Sigmoid colon (tissue), 7 donors: ENCODE data around the gene SND1. TPM values are rescaled to one million over a fixed set of nuclear protein-coding genes. Genes with fewer than 3 reads are reported as not detected.

Experiments used
- DNase-seq: peaks from one replicate; pipeline ENCODE4 v3.0.0-alpha.2; 2019
- H3K27ac ChIP-seq, 4 donors: fragments of 200-600 bp; sonication (generic); one replicate each; pipeline ENCODE4 v1.5.1; 2016 to 2019; ENCODE audit warnings: mild to moderate bottlenecking in 1 of 4
- H3K27me3 ChIP-seq, 3 donors: fragments of 200-600 bp; sonication (generic); one replicate each; pipeline ENCODE4 v1.5.1; 2019; ENCODE audit warnings: mild to moderate bottlenecking in 1 of 3
- H3K36me3 ChIP-seq, 4 donors: fragments of 200-600 bp; sonication (generic); one replicate each; pipeline ENCODE4 v1.5.1; 2016 to 2019
- H3K4me1 ChIP-seq, 4 donors: fragments of 200-600 bp; sonication (generic); one replicate each; pipeline ENCODE4 v1.5.1; 2017 to 2019
- H3K4me3 ChIP-seq, 4 donors: fragments of 200-600 bp; sonication (generic); one replicate each; pipeline ENCODE4 v1.5.1; 2017 to 2019; ENCODE audit warnings: mild to moderate bottlenecking in 2 of 4, moderate library complexity in 1 of 4
- H3K9me3 ChIP-seq, 4 donors: fragments of 200-600 bp in 3 of 4; sonication (generic) in 3 of 4; one replicate each; pipeline versions ENCODE4 v1.5.1 to v1.6.1; 2013 to 2019
- EP300 ChIP-seq, 4 donors: sonication (generic); formaldehyde crosslinking; IDR thresholded peaks; one replicate each; pipeline ENCODE4 v1.6.1; 2017; ENCODE audit warnings: antibody characterized with exemption in 4 of 4
- POLR2A ChIP-seq, 2 donors: fragments of 450-650 bp; IDR thresholded peaks; one replicate each; pipeline ENCODE4 v1.6.1; 2016; ENCODE audit warnings: antibody characterized with exemption in 2 of 2, mild to moderate bottlenecking in 2 of 2, moderate library complexity in 2 of 2
- POLR2AphosphoS5 ChIP-seq, 4 donors: sonication (generic); formaldehyde crosslinking; IDR thresholded peaks; one replicate each; pipeline ENCODE4 v1.6.1; 2017; ENCODE audit warnings: antibody characterized with exemption in 4 of 4
- WGBS, 2 donors: extraction: QIAGEN DNeasy Blood & Tissue Kit; methylation state at CpG; one replicate each; pipeline ENCODE4 v1.1.7; 2013; 5-methylcytosine and 5-hydroxymethylcytosine counted together
- intact Hi-C: fragments of 100-400 bp; cut with DNase I; formaldehyde crosslinking; loops from one replicate; pipeline ENCODE4 v1.15.1; 2023
- polyA plus RNA-seq, 3 donors: library from polyadenylated mRNA; stranded (reverse); fragments of 200-250 nt; gene quantifications; one replicate each; pipeline ENCODE4 v1.2.3, GENCODE V29; 2013
- total RNA-seq, 4 donors: library from RNA; depleted of rRNA; stranded (reverse); fragments of >200 nt; gene quantifications; one replicate each; pipeline ENCODE4 v1.1.0, GENCODE V29; 2016
- TF ChIP-seq, protein P1 (sequence below), 4 experiments: fragments of 450-650 bp in 3 of 4; fragments of 200-600 bp in 1 of 4; IDR thresholded peaks; one replicate each; pipeline ENCODE4 v1.5.1; 2016 to 2019; ENCODE audit warnings: antibody characterized with exemption in 4 of 4, mild to moderate bottlenecking in 3 of 4, moderate library complexity in 2 of 4
- donor health status: healthy with polysubstance abuse.
- donor health status: Bipolar disorder and iron deficiency.
- donor health status: healthy.

SND1 gene
- total and polyA plus RNA-seq, 7 donors = 30.6 to 93.4 (median 71.3) TPM

- 86 to 91% methylated on average over 1 of the region's 1 CpG for WGBS, 2 donors
- no peaks in the 10 kb centered on the region for H3K9me3 ChIP-seq
- no peaks in the 10 kb centered on the region for H3K36me3 ChIP-seq
- no peak for TF ChIP-seq POLR2AphosphoS5 (IDR thresholded peaks at IDR 0.05)
- no peak for TF ChIP-seq EP300 (IDR thresholded peaks at IDR 0.05)
- no peak for TF ChIP-seq POLR2A (IDR thresholded peaks at IDR 0.05)
- TF ChIP-seq, protein P1, sequence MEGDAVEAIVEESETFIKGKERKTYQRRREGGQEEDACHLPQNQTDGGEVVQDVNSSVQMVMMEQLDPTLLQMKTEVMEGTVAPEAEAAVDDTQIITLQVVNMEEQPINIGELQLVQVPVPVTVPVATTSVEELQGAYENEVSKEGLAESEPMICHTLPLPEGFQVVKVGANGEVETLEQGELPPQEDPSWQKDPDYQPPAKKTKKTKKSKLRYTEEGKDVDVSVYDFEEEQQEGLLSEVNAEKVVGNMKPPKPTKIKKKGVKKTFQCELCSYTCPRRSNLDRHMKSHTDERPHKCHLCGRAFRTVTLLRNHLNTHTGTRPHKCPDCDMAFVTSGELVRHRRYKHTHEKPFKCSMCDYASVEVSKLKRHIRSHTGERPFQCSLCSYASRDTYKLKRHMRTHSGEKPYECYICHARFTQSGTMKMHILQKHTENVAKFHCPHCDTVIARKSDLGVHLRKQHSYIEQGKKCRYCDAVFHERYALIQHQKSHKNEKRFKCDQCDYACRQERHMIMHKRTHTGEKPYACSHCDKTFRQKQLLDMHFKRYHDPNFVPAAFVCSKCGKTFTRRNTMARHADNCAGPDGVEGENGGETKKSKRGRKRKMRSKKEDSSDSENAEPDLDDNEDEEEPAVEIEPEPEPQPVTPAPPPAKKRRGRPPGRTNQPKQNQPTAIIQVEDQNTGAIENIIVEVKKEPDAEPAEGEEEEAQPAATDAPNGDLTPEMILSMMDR (IDR thresholded peaks at IDR 0.05) = no peak
- intact Hi-C loops = no loop called here
- peaks cover 0 to 8% (median 3%) of the 10 kb centered on the region in 4 donors for H3K4me1 ChIP-seq
- DNase-seq = no peak
- H3K27ac ChIP-seq = no peak overlapping the region
- H3K4me3 ChIP-seq = no peak overlapping the region
- no peaks in the 10 kb centered on the region for H3K27me3 ChIP-seq
Observed at GRCh38 chr7:127911968-127912511, 260.0 kb downstream of the SND1 start.

DNA sequence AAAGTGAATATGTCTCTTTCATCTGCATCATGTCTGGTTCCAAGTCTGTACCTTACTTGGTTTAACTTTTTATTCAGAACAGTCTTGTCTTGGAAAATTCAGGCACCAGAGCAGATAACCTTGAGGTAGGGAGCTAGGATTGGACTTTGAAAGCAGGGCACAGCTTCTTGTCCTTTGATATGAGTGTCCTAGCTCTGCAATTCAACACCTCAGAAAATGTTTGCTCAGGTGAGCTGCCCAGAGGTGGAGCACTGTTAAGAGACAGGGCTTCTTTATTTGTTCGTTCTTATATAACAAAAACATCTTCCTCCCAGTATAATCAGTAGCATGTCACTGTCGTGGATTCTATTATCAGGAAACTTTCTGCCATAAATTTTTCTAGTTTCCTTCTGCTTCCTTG lies 260.9 kb downstream of the SND1 start:
- H3K27me3 ChIP-seq = no peaks in the 10 kb centered on the region
- TF ChIP-seq, protein P1 (IDR thresholded peaks at IDR 0.05) = no peak
- no peak for TF ChIP-seq POLR2AphosphoS5 (IDR thresholded peaks at IDR 0.05)
- no peak for TF ChIP-seq EP300 (IDR thresholded peaks at IDR 0.05)
- TF ChIP-seq POLR2A (IDR thresholded peaks at IDR 0.05) = no peak
- peaks cover 0 to under 1% (median 0%) of the 10 kb centered on the region in 4 donors for H3K4me1 ChIP-seq
- no peak overlapping the region for H3K27ac ChIP-seq
- no peak for DNase-seq
- H3K9me3 ChIP-seq = no peaks in the 10 kb centered on the region
- H3K4me3 ChIP-seq = no peak overlapping the region
- 16 to 52% methylated on average over 2 of the region's 2 CpGs for WGBS, 2 donors
- intact Hi-C loops = no loop called here
- no peaks in the 10 kb centered on the region for H3K36me3 ChIP-seq

DNA sequence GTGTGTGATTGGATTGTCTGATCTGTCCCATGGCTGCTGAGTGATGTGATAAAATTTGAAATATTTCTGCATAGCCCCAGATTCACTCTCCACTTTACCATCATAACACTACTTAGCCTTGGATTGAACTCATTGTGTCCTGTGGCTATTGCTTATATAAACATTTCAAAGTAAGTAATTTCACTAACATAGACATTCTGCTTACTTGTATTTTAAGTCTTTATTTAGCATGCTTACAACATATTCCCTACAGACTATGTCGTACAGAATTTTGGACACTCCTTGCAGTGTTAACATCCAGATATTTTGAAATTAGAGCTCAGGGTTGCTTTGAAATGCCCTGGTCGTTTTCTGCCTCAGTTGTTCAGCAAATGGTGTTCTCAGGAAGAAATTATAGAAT lies 261.7 kb downstream of the SND1 start:
- Histone ChIP-seq H3K36me3 (no peaks in the 10 kb centered on the region), H3K4me1 (no peaks in the 10 kb centered on the region), H3K27ac (no peak overlapping the region), H3K4me3 (no peak overlapping the region), H3K27me3 (no peaks in the 10 kb centered on the region), H3K9me3 (no peaks in the 10 kb centered on the region)
- intact Hi-C loops = no loop called here
- no peak for TF ChIP-seq POLR2AphosphoS5 (IDR thresholded peaks at IDR 0.05)
- TF ChIP-seq, protein P1 (IDR thresholded peaks at IDR 0.05) = no peak
- no peak for TF ChIP-seq EP300 (IDR thresholded peaks at IDR 0.05)
- no peak for TF ChIP-seq POLR2A (IDR thresholded peaks at IDR 0.05)
- DNase-seq = no peak
- 83 to 89% methylated on average over 2 of the region's 2 CpGs for WGBS, 2 donors

DNA sequence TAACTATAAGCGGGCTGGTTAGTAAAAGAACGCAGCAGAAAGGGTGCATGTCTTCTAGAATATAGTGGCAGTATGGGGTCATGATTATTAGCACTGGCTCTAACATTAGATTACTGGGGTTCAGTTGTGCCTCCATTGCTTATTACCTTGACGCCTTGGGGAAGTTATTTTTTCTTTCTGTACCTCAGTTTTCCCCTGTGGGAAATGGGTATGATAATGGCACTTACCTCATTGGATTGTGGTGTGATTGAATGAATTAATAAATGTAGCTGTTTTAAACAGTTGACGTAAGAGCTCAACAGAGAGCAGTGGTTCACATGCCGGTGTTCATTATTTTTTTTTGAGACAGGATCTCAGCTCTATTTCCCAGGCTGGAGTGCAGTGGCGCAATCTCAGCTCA lies 262.7 kb downstream of the SND1 start:
- 97 to 98% methylated on average over 6 of the region's 6 CpGs for WGBS, 2 donors
- no peak overlapping the region for H3K4me3 ChIP-seq
- intact Hi-C loops = no loop called here
- H3K9me3 ChIP-seq = no peaks in the 10 kb centered on the region
- no peaks in the 10 kb centered on the region for H3K27me3 ChIP-seq
- H3K36me3 ChIP-seq = no peaks in the 10 kb centered on the region
- H3K27ac ChIP-seq = no peak overlapping the region
- TF ChIP-seq EP300 (IDR thresholded peaks at IDR 0.05) (no peak), POLR2AphosphoS5 (IDR thresholded peaks at IDR 0.05) (no peak), POLR2A (IDR thresholded peaks at IDR 0.05) (no peak)
- TF ChIP-seq, protein P1 (IDR thresholded peaks at IDR 0.05) = no peak
- no peak for DNase-seq
- H3K4me1 ChIP-seq = no peaks in the 10 kb centered on the region

DNA sequence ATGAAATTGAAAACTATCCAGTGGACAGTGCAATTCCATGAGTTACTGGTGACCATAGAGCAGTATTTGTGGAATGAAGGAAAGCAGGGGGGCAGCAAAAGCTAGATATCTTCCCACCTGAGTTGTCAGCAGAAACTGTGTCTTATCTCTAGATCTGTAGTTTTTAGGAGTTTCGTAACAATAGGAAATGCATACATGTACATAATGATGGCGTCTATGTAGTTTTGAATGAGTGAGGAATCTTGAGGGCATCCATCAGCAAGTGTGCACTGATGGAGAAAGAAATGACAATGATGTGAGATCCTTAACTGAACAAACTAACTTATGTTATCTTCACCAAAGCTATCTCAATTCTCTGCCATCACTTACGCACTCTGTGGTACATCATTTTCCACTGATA lies 264.7 kb downstream of the SND1 start:
- H3K4me1 ChIP-seq = no peaks in the 10 kb centered on the region
- no peak overlapping the region for H3K4me3 ChIP-seq
- TF ChIP-seq POLR2AphosphoS5 (IDR thresholded peaks at IDR 0.05) (no peak), POLR2A (IDR thresholded peaks at IDR 0.05) (no peak), EP300 (IDR thresholded peaks at IDR 0.05) (no peak)
- TF ChIP-seq, protein P1 (IDR thresholded peaks at IDR 0.05) = no peak
- no peak overlapping the region for H3K27ac ChIP-seq
- intact Hi-C loops = no loop called here
- no peaks in the 10 kb centered on the region for H3K27me3 ChIP-seq
- WGBS, 2 donors = 93 to 97% methylated on average over 3 of the region's 3 CpGs
- no peaks in the 10 kb centered on the region for H3K36me3 ChIP-seq
- H3K9me3 ChIP-seq = no peaks in the 10 kb centered on the region
- no peak for DNase-seq
